H7 (cell line): ENCODE data around the gene BRINP1. TPM values are rescaled to one million over a fixed set of nuclear protein-coding genes. Genes with fewer than 3 reads are reported as not detected.

Source experiments
- DNase-seq: peaks from one replicate; pipeline ENCODE4 v3.0.0; 2012
- H3K27me3 ChIP-seq: 2 replicates; pipeline ENCODE4 v1.6.0; 2011; ENCODE audit warnings: mild to moderate bottlenecking, low read length; ENCODE audit not compliant: control insufficient read depth, insufficient read depth
- H3K36me3 ChIP-seq: replicated peaks from 2 replicates; pipeline ENCODE4 v1.5.1; 2011; ENCODE audit warnings: low read length; ENCODE audit not compliant: control insufficient read depth, insufficient read depth
- H3K4me3 ChIP-seq: 2 replicates; pipeline ENCODE4 v1.5.1; 2011; ENCODE audit warnings: low read depth, mild to moderate bottlenecking, control low read depth, low read length, moderate library complexity; ENCODE audit not compliant: insufficient read depth
- total RNA-seq: library from RNA; depleted of rRNA; stranded (reverse); fragments of >200 nt; shearing (Covaris generic); gene quantifications from 2 replicates; pipeline ENCODE4 v1.2.3, GENCODE V29; 2014

BRINP1 gene
- total RNA-seq, 1 experiment from 2014 or later = 14.4 TPM

DNA sequence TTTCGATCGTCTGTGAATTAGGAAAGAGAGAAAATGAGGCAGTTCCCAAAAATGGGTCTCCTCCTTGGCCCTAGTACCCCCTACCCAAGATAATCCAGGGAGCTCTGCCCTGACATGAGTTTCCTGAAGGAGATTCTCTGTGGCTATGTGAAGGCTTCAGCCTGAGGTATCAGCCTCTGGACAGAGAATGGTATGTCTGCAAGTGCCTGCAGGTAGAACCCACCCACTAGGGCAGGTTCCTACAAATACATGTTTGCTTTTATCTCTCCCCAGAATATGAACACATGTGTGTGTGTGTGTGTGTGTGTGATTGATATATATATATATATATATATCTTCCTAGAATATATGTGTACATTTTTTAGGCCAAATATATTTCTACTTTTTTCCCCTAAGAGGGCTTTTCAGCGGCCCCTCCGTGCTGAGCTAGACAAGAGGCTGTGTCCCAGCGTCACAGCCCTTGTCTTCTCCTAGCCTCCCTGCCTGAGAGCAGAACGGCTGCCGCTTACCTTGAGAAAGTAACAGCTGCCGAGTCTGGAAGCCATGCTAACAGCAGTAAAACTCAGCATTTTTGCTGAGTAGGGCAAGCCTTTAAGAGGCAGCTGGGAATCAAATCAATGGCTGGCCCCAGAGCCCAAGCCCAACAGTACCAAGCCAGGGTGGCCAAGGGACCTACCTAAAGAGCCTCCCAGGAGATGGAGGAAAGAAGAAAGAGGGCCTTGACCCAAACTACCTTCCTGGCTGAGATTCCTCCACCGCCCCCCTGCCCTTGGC, 2.1 kb downstream of the BRINP1 start:
- no peaks in the 10 kb centered on the region for H3K36me3 ChIP-seq
- H3K4me3 ChIP-seq = no peak overlapping the region; the same call in 1 of the 2 replicates
- H3K27me3 ChIP-seq = peaks cover 28% of the 10 kb centered on the region
- no peak for DNase-seq

- no peaks in the 10 kb centered on the region for H3K36me3 ChIP-seq
- DNase-seq = peak; percentile 56
- H3K4me3 ChIP-seq = no peak overlapping the region
- H3K27me3 ChIP-seq = peaks cover 28% of the 10 kb centered on the region
Measured at GRCh38 chr9:119365291-119366027, 3.8 kb downstream of the BRINP1 start.

GRCh38 chr9:119360237-119360636, 9.0 kb downstream of the BRINP1 start:
- H3K36me3 ChIP-seq = no peaks in the 10 kb centered on the region; the same call in 1 of the 2 replicates
- DNase-seq = no peak
- no peak overlapping the region for H3K4me3 ChIP-seq
- no peaks in the 10 kb centered on the region for H3K27me3 ChIP-seq

DNA sequence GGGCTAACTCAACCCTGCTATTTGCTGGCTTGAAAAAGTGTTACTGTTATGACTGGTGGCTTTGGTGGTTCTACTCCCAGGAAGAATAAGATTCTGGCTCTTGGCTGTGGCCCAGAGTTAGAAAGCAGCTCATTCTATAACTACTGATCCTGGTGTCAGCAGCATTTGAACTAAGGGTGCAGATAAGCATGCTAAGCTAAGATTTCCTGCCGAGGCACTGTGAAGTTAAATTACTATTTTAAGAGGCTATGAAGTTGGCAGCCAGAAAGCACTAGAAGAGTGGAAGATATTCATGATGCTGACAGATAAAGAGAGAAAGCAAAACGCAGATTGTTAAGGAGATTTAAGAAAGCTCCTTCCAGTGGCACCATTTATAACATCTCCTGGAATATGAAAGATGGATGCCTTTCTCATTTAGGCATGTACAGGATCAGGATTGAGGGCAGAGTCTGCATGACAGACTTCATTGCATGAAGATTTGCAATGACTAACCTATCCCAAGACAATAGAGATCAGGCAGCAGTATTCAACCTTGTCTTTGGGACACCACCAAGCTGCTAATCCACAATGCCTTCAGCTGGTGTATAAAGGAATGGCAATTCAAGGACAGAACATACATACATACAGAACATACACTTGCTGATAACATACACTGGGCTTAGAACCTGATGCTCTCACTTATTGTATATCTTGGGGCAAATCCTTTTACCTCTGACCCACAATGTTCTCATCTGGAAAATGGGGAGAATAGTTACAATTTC, 11.7 kb downstream of the BRINP1 start:
- Histone ChIP-seq H3K27me3 (no peaks in the 10 kb centered on the region), H3K4me3 (no peak overlapping the region), H3K36me3 (no peaks in the 10 kb centered on the region; the same call in 1 of the 2 replicates)
- DNase-seq = no peak

GRCh38 chr9:119349351-119349825, 19.8 kb downstream of the BRINP1 start:
- H3K4me3 ChIP-seq = no peak overlapping the region
- no peaks in the 10 kb centered on the region for H3K36me3 ChIP-seq
- no peaks in the 10 kb centered on the region for H3K27me3 ChIP-seq
- DNase-seq = peak; percentile 50

GRCh38 chr9:119343059-119343990, 25.9 kb downstream of the BRINP1 start:
- H3K36me3 ChIP-seq = no peaks in the 10 kb centered on the region
- no peak for DNase-seq
- H3K4me3 ChIP-seq = no peak overlapping the region
- no peaks in the 10 kb centered on the region for H3K27me3 ChIP-seq

GRCh38 chr9:119339056-119339455, 30.2 kb downstream of the BRINP1 start:
- Histone ChIP-seq H3K27me3 (no peaks in the 10 kb centered on the region), H3K36me3 (no peaks in the 10 kb centered on the region), H3K4me3 (no peak overlapping the region)
- DNase-seq = no peak

DNA sequence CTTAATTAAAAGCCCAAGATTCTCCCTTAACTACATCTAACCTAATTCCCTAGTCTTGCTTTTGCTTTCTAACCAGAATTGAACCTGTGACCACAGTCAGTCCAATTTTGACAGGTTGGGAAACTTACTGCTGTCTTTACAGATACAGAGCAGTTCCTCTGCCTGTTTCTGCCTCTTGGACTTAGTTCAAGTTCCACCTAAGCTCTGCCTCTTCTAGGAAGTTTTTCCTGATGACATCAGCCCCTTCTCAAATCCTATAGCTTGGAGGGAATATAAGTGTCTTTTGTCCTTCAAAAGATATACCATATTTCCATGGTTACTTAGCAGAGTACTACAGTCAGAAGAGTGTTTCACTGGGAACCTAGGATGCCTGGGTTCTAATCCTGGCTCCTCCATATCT, 31.7 kb downstream of the BRINP1 start:
- DNase-seq = no peak

DNA sequence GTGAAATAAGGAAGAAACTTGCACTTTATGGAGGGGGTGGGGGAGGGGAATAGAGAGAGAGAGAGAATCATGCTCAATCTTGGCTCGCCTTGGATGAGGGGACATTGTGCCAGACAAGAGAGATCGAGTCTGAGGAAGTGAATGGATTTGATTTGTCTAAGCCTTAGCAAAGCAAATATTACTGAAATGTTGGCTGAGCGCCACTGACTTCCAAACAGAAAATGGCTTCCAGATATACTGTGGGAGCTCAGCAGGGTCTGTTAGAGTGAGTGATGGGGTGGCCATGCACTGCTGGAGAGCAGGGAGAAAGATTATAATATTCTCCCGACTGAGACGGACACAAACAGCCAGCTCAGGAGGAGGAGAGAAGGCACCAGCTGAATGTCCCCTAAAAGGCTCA, 34.5 kb downstream of the BRINP1 start:
- DNase-seq = no peak
- Histone ChIP-seq H3K4me3 (no peak overlapping the region), H3K27me3 (no peaks in the 10 kb centered on the region), H3K36me3 (no peaks in the 10 kb centered on the region)

More for the DNA sequence above, 31.7 kb downstream of the BRINP1 start:
- Histone ChIP-seq H3K4me3 (no peak overlapping the region), H3K27me3 (no peaks in the 10 kb centered on the region), H3K36me3 (no peaks in the 10 kb centered on the region)

DNA sequence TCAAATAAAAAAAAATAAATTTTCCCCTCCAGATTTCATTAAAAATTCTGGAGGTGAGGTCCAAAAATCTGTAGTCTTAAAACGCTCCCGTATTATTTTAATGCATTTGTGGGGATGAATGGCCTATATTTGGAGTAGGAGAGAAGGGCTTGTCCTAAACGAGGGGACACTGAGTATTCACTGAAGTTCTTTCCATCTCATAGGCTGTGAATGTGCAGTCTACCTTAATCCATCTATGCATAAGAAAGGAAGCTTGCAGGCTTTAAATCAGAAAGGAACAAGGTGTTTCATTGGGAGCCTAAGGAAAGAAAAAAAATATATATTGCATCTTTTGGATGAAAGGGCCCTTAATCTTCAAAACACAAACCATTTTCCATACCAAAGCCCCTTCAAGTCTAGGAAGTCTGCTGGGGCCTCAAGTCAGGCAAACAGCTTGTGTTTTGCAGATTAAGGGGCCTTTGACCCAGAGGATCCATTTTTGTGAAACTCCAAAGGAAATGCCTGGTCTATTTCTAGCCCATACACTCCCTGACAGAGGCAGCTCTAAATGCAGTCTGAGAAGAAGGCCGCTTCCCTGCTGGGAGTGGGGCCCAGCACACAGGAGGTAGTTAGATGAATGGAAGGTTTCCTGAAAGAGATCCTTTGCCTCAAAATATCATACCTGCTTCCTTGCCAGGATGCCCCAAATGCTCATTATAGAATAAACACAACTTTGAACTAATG, 35.6 kb downstream of the BRINP1 start:
- Histone ChIP-seq H3K4me3 (no peak overlapping the region), H3K27me3 (no peaks in the 10 kb centered on the region), H3K36me3 (no peaks in the 10 kb centered on the region)
- DNase-seq = no peak

- Histone ChIP-seq H3K36me3 (no peaks in the 10 kb centered on the region), H3K4me3 (no peak overlapping the region), H3K27me3 (no peaks in the 10 kb centered on the region)
- peak; percentile 25 for DNase-seq
Measured at GRCh38 chr9:119332522-119332921, 36.7 kb downstream of the BRINP1 start.

GRCh38 chr9:119322184-119322583, 47.1 kb downstream of the BRINP1 start:
- Histone ChIP-seq H3K36me3 (no peaks in the 10 kb centered on the region), H3K27me3 (no peaks in the 10 kb centered on the region), H3K4me3 (no peak overlapping the region)
- no peak for DNase-seq

DNA sequence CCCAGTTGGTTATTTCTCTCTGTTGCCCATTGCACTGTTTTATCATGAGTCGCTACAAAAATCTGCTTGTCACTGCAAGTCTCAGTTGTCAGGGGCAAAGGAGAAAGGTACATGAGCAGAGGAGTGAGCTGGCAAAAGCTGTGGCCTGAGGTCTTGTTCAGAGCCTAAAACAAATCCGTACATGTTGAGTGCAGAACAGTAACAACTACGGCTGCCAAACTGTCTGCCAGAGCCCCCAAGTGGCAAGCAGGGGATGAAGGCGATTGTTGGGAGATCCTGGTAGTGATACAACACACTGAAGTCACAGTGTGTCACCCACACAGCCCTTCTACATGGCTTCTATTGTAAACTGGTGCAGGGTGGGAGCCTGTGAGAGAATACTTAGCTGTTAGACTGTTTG, 50.9 kb downstream of the BRINP1 start:
- no peaks in the 10 kb centered on the region for H3K36me3 ChIP-seq
- peak; percentile 42 for DNase-seq
- H3K27me3 ChIP-seq = no peaks in the 10 kb centered on the region
- no peak overlapping the region for H3K4me3 ChIP-seq
